ENCODE measurements around the gene POM121L12.

DNA sequence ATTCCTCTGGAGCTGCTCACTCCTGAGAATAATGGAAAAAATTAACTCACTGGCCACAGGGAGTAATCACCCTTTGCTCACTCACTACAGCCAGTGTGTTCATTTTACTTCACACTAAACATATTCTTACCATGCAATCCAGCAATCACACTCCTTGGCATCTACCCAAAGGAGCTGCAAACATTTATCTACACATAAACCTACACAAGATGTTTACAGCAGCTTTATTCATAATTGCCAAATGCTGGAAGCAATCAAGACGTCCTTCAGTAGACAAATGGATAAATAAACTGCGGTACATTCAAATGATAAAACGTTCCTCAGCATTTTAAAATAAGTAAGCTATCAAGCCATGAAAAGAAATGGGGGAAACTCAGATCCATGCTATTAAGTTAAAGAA, 34.2 kb upstream of the POM121L12 start:
- TF ChIP-seq, protein P1, sequence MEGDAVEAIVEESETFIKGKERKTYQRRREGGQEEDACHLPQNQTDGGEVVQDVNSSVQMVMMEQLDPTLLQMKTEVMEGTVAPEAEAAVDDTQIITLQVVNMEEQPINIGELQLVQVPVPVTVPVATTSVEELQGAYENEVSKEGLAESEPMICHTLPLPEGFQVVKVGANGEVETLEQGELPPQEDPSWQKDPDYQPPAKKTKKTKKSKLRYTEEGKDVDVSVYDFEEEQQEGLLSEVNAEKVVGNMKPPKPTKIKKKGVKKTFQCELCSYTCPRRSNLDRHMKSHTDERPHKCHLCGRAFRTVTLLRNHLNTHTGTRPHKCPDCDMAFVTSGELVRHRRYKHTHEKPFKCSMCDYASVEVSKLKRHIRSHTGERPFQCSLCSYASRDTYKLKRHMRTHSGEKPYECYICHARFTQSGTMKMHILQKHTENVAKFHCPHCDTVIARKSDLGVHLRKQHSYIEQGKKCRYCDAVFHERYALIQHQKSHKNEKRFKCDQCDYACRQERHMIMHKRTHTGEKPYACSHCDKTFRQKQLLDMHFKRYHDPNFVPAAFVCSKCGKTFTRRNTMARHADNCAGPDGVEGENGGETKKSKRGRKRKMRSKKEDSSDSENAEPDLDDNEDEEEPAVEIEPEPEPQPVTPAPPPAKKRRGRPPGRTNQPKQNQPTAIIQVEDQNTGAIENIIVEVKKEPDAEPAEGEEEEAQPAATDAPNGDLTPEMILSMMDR (IDR thresholded peaks at IDR 0.05; ENCODE audit: poor library complexity): no peak
- TF ChIP-seq EZH2 (IDR thresholded peaks at IDR 0.05; ENCODE audit: borderline replicate concordance) (no peak), EZH2phosphoT487 (IDR thresholded peaks at IDR 0.05; ENCODE audit: low read depth, severe bottlenecking, unreplicated experiment) (no peak)
